Kidney epithelial cell (primary cell): ENCODE results near the gene NVL. TPM values are rescaled to one million over a fixed set of nuclear protein-coding genes. Genes with fewer than 3 reads are reported as not detected.

Experiments used
- DNase-seq: peaks from one replicate; pipeline ENCODE4 v3.0.0-alpha.2; 2010; ENCODE audit warnings: low read depth
- H3K27me3 ChIP-seq: 2 replicates; pipeline ENCODE4 v1.6.0; 2011; ENCODE audit warnings: low read length; ENCODE audit not compliant: control insufficient read depth, insufficient read depth
- H3K36me3 ChIP-seq: 2 replicates; pipeline ENCODE4 v1.5.1; 2011; ENCODE audit warnings: low read length; ENCODE audit not compliant: control insufficient read depth, insufficient read depth
- H3K4me3 ChIP-seq: 2 replicates; pipeline ENCODE4 v1.5.1; 2011; ENCODE audit warnings: low read depth, mild to moderate bottlenecking, control low read depth, low read length
- total RNA-seq: library from RNA; depleted of rRNA; stranded (reverse); fragments of >200 nt; gene quantifications from 2 replicates; pipeline ENCODE4 v1.2.3, GENCODE V29; 2015
- TF ChIP-seq, protein P1 (sequence below): IDR thresholded peaks from 2 replicates; pipeline ENCODE4 v1.5.1; 2011; ENCODE audit warnings: mild to moderate bottlenecking, moderate library complexity, low read length, control low read depth, inconsistent platforms; ENCODE audit not compliant: insufficient read depth, poor library complexity, severe bottlenecking

Gene NVL
- total RNA-seq, 1 donor from 2014 or later = 26.1 TPM

DNA sequence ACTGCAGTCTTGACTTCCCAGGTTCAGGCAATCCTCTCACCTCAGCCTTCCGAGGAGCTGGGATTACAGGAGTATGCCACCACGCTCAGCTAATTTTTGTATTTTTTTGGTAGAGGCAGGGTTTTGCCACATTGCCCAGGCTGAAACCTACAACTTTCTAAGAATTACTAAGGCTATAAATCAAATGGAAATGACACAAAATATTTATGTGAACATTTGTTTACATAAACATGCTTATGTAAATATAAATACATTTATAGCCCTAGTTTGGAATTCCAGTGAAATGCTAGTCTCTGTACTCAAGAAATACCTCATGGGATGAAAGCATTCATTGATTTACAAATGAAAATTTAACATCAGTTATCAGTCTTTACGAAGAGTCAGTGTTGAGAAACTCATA is 47.8 kb downstream of the NVL start:
- DNase-seq = no peak
- H3K36me3 ChIP-seq = no peaks in the 10 kb centered on the region
- no peaks in the 10 kb centered on the region for H3K27me3 ChIP-seq
- H3K4me3 ChIP-seq = no peak overlapping the region
- TF ChIP-seq, protein P1, sequence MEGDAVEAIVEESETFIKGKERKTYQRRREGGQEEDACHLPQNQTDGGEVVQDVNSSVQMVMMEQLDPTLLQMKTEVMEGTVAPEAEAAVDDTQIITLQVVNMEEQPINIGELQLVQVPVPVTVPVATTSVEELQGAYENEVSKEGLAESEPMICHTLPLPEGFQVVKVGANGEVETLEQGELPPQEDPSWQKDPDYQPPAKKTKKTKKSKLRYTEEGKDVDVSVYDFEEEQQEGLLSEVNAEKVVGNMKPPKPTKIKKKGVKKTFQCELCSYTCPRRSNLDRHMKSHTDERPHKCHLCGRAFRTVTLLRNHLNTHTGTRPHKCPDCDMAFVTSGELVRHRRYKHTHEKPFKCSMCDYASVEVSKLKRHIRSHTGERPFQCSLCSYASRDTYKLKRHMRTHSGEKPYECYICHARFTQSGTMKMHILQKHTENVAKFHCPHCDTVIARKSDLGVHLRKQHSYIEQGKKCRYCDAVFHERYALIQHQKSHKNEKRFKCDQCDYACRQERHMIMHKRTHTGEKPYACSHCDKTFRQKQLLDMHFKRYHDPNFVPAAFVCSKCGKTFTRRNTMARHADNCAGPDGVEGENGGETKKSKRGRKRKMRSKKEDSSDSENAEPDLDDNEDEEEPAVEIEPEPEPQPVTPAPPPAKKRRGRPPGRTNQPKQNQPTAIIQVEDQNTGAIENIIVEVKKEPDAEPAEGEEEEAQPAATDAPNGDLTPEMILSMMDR = no peak

DNA sequence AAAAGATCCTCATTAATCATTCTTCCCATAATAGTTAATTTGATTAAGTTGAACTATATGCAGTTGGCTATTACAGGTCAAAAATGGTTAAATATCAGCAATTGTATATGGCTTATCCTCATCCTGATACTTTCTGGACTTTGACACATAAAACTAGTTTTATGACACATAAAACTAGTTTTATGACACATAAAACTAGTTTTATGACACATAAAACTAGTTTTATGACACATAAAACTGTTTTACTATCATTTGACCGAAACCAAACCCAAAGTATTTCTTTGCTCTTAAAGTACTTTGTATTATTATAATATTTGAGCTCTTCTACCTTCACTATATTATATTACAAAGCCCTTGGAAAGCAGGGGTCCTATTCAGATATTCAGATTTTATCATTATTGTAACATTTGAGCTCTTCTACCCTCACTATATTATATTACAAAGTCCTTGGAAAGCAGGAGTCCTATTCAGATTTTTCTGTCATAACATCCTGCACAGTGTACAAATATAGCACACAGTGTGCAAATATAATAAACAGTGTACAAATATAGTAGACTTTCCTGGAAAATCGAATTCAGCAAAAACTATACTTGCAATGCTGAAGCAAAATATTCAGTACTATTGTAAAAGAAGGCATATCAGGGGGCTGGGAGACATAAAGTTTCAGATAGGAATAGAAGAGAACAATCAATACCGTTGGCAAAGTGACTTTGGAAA is 53.0 kb downstream of the NVL start:
- DNase-seq = no peak
- peaks cover 1% of the 10 kb centered on the region for H3K36me3 ChIP-seq
- no peak overlapping the region for H3K4me3 ChIP-seq
- H3K27me3 ChIP-seq = no peaks in the 10 kb centered on the region
- TF ChIP-seq, protein P1 = no peak

DNA sequence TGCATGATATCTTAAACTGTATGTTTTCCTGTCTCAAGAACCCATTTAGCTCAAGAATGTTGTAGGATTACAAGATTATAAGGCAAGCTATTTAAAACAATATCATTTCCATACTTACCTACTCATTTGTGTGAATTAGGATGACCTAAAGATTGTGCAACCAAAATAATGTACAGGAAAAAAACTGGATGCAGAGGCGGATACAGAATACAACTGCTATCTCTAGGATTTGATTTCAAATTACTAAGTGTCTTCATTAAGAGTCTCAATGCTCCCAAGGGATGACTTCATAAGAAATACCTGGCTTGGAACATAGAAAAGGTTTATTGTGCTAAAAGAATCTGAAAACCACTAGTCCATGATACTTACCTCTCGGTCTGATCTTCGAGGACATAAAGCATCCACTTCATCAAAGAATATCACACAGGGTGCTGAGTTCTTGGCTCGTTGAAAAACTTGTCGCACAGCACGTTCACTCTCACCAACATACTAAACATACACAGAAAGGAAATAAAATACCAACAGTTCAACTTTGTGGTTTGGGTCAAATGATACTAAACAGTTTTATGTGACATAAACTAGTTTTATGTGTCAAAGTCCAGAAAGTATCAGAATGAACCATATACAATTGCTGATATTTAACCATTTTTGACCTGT is 54.9 kb downstream of the NVL start:
- DNase-seq = no peak
- Histone ChIP-seq H3K4me3 (no peak overlapping the region), H3K36me3 (peaks cover 1% of the 10 kb centered on the region), H3K27me3 (no peaks in the 10 kb centered on the region)
- TF ChIP-seq, protein P1 = no peak

DNA sequence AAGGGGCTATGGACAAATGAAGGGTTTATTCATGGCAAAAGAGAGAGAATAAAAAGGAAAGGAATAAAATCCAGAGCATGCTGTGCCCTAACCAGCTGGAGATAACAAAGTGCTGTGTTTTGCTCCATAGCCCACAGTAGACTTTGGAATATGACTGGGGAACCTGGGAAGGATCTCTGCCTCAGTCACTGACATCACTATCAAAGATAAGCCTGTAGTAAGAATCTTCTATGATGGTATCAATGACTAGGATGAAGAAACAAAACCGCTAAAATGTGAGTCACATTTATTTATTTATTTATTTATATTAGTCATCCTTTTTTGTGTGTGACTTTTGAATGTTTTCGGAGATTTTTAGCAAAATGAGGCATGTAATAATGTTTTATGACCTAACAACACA is 56.3 kb downstream of the NVL start:
- no peaks in the 10 kb centered on the region for H3K27me3 ChIP-seq
- peaks cover 1% of the 10 kb centered on the region for H3K36me3 ChIP-seq
- TF ChIP-seq, protein P1 = no peak
- no peak for DNase-seq
- H3K4me3 ChIP-seq = no peak overlapping the region

DNA sequence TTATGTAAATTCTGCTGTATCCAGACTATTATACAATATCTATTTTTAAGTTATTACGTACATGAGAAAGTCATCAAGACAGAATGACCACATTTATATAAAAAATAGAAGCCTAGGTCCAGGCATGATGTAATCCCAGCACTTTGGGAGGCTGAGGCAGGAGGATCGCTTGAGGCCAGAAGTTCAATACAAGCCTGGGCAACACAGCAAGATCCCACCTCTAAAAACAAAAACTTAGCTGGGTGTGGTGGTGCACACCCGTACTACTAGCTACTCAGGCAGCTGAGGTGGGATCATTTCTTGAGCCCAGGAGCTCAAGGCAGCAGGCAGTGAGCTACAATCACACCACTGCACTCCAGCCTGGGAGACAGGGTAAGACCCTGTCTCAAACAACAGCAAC is 58.9 kb downstream of the NVL start:
- no peak overlapping the region for H3K4me3 ChIP-seq
- TF ChIP-seq, protein P1 = no peak
- peaks cover 1% of the 10 kb centered on the region for H3K36me3 ChIP-seq
- no peaks in the 10 kb centered on the region for H3K27me3 ChIP-seq
- no peak for DNase-seq
